GM21825 (cell line): ENCODE measurements around the gene NTM.
"Not testable (repeated sequence)": the region's sequence is repeated elsewhere in the genome, so short reads cannot be mapped to it uniquely, and the experiment has no call there.

Experiments used
- ATAC-seq: cut with Tn5 transposase; IDR thresholded peaks from one replicate; pipeline ENCODE4 v1.9.1; 2021; ENCODE audit warnings: mild to moderate bottlenecking, moderate library complexity; ENCODE audit not compliant: unreplicated experiment

Gene NTM

GRCh38 chr11:131370090-131370751 is at the start of gene NTM:
TSS of gene NTM (plus strand) at chr11:131370615.
- no peak for ATAC-seq

- no peak for ATAC-seq
Observed at GRCh38 chr11:131324921-131325570, 45.4 kb upstream of the NTM start.

- no peak for ATAC-seq
Observed at GRCh38 chr11:131326829-131327228, 43.6 kb upstream of the NTM start.

- no peak for ATAC-seq
Observed at GRCh38 chr11:131327421-131327820, 43.0 kb upstream of the NTM start.

- no peak for ATAC-seq
Observed at GRCh38 chr11:131328843-131329242, 41.6 kb upstream of the NTM start.

GRCh38 chr11:131331010-131331409 is 39.4 kb upstream of the NTM start:
- no peak for ATAC-seq

GRCh38 chr11:131331546-131331945 is 38.9 kb upstream of the NTM start:
- ATAC-seq: no peak

- ATAC-seq: no peak
Observed at GRCh38 chr11:131334601-131335000, 35.8 kb upstream of the NTM start.

GRCh38 chr11:131341900-131342299 is 28.5 kb upstream of the NTM start:
- ATAC-seq: not testable (repeated sequence)

GRCh38 chr11:131342442-131342841 is 28.0 kb upstream of the NTM start:
- ATAC-seq: not testable (repeated sequence)

- no peak for ATAC-seq
Observed at GRCh38 chr11:131345406-131345805, 25.0 kb upstream of the NTM start.

GRCh38 chr11:131349368-131350086 is 20.9 kb upstream of the NTM start:
- ATAC-seq: no peak

- ATAC-seq: no peak
Observed at GRCh38 chr11:131350872-131351271, 19.5 kb upstream of the NTM start.

GRCh38 chr11:131351848-131352247 is 18.6 kb upstream of the NTM start:
- ATAC-seq: no peak

GRCh38 chr11:131353766-131354165 is 16.6 kb upstream of the NTM start:
- ATAC-seq: no peak

- ATAC-seq: no peak
Observed at GRCh38 chr11:131354251-131354701, 16.1 kb upstream of the NTM start.

GRCh38 chr11:131356206-131356605 is 14.2 kb upstream of the NTM start:
- no peak for ATAC-seq

- ATAC-seq: no peak
Observed at GRCh38 chr11:131365329-131365930, 5.0 kb upstream of the NTM start.

- no peak for ATAC-seq
Observed at GRCh38 chr11:131370901-131371790, 731 bp downstream of the NTM start.

GRCh38 chr11:131371791-131372104 is 1.3 kb downstream of the NTM start:
- no peak for ATAC-seq
